GM10266 (cell line): ENCODE measurements around the gene GCG.

Experiments
- DNase-seq: peaks from one replicate; pipeline ENCODE4 v3.0.0; 2012; ENCODE audit errors: extremely low spot score
- CTCF ChIP-seq: IDR thresholded peaks from 2 replicates; pipeline ENCODE4 v1.5.1; 2012; ENCODE audit warnings: mild to moderate bottlenecking, low read depth; ENCODE audit not compliant: control insufficient read depth, insufficient read depth; ENCODE audit errors: missing control alignments

The GCG gene

GRCh38 chr2:162172802-162173370 lies 20.8 kb upstream of the GCG start:
- no peak for DNase-seq
- TF ChIP-seq CTCF: no peak

GRCh38 chr2:162166745-162167144 lies 14.7 kb upstream of the GCG start:
- no peak for TF ChIP-seq CTCF

GRCh38 chr2:162166174-162166573 lies 14.1 kb upstream of the GCG start:
- no peak for DNase-seq
- TF ChIP-seq CTCF: no peak

More at GRCh38 chr2:162166745-162167144, 14.7 kb upstream of the GCG start:
- no peak for DNase-seq

DNA sequence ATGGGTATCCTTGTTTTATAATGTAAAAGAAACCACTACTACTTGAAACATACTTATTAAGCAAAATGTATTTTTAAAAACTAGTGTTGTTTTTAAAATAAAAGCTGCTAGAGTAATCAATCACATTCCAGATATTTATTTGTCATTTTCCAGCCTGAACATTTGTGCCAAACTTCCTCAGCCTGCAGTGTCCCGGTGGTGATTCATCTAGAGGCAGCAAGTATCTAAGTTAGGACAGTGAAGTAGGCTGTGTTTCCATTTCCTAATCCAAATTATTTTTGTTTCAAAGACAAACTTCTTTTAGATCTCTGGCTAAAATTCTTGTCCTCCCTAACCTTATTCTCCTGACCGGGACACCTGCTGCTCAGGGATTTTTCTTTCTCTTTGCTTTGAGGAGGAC lies 12.8 kb upstream of the GCG start:
- TF ChIP-seq CTCF: no peak

DNA sequence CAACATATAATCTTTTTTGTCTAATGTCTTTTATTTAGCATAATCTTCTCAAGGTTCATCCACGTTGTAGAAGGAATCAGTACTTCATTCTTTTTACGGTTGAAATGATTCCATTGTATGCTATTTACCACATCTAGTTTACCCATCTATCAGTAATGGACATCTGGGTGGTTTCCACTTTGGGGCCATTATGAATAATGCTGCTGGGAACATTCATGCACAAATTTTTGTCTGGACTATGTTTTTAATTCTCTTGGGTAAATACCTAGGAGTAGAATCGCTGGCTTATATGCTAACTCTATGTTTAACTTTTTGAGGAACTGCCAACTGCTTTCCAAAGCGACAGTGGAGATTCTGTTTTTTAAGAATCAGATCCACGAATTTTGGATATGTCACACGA lies 7.4 kb upstream of the GCG start:
- no peak for DNase-seq
- TF ChIP-seq CTCF: no peak

More for the DNA sequence above, 12.8 kb upstream of the GCG start:
- DNase-seq: no peak

GRCh38 chr2:162156149-162156548 lies 4.1 kb upstream of the GCG start:
- no peak for TF ChIP-seq CTCF
- DNase-seq: no peak

DNA sequence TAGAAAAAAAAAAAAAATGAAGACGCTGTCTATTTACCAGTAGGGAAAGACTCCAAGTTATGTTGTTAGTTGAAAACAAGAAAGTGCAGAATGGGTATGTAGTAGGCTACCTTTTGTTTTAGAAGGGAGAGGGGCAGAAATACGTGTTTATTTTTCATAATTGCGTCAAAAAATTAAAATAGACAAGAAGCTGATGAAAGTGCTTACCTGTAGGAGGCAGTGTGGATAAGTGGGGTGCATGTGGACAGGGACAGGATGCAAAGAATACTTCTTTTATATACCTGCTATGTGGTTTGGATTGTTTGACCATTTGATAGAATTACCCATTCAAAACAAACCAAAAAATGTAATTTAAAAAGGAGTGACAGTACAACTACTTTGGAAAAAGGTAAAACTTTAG lies 3.0 kb upstream of the GCG start:
- DNase-seq: no peak
- no peak for TF ChIP-seq CTCF
